Activated CD8-positive, alpha-beta T cell treated with anti-CD3 and anti-CD28 coated beads, Interleukin-2, amount 10 ng/mL, durations not matched to agents 7 days and 5 days (primary cell): ENCODE measurements around the gene NTM. TPM values are rescaled to one million over a fixed set of nuclear protein-coding genes. Genes with fewer than 3 reads are reported as not detected.

ENCODE experiments used
- ATAC-seq: fragments of 150-1000 bp; cut with Tn5 transposase; one replicate; pipeline ENCODE4 v1.10.0; 2021; ENCODE audit warnings: moderate library complexity
- CTCF ChIA-PET: fragments of 350-600 bp; sonication (Branson Sonifier 250); formaldehyde crosslinking; loops from one replicate; lab custom pipeline; 2021; ENCODE audit warnings: antibody characterized with exemption; lab: Charles Lee
- POLR2A ChIA-PET: fragments of 350-600 bp; sonication (Branson Sonifier 250); formaldehyde crosslinking; loops from one replicate; lab custom pipeline; 2021; ENCODE audit warnings: antibody characterized with exemption; lab: Charles Lee
- DNase-seq: peaks from one replicate; pipeline ENCODE4 v3.0.0-alpha.2; 2020
- H3K27ac Mint-ChIP-seq: one replicate; pipeline ENCODE4 v1.8.0; 2021; ENCODE audit warnings: mild to moderate bottlenecking, mixed read lengths
- H3K27me3 Mint-ChIP-seq: one replicate; pipeline ENCODE4 v1.8.0; 2021; ENCODE audit warnings: low read depth, mixed read lengths
- H3K36me3 Mint-ChIP-seq: one replicate; pipeline ENCODE4 v1.8.0; 2021; ENCODE audit warnings: low read depth, mixed read lengths
- H3K4me1 Mint-ChIP-seq: one replicate; pipeline ENCODE4 v1.8.0; 2021; ENCODE audit warnings: low read depth, mixed read lengths
- H3K4me3 Mint-ChIP-seq: one replicate; pipeline ENCODE4 v1.8.0; 2021; ENCODE audit warnings: mild to moderate bottlenecking, mixed read lengths
- H3K9me3 Mint-ChIP-seq: one replicate; pipeline ENCODE4 v1.8.0; 2022; ENCODE audit warnings: mixed read lengths; ENCODE audit not compliant: insufficient read depth
- total RNA-seq, 2 experiments: library from RNA; stranded (reverse); gene quantifications; one replicate each; pipeline ENCODE4 v1.2.3, GENCODE V29; 2021

NTM gene
- total RNA-seq, 2 experiments from 2014 or later: not detected

GRCh38 chr11:131549770-131550169, 179.4 kb downstream of the NTM start:
- Mint-ChIP-seq H3K9me3 (no peaks in the 10 kb centered on the region), H3K4me1 (no peaks in the 10 kb centered on the region), H3K27me3 (no peaks in the 10 kb centered on the region), H3K27ac (no peak overlapping the region), H3K4me3 (no peak overlapping the region), H3K36me3 (no peaks in the 10 kb centered on the region)
- DNase-seq: no peak
- ChIA-PET POLR2A (interaction anchor here (1.2 kb wide), 1 partner anchor 9 kb away, joined by 3 read pairs; no protein-coding TSS in a partner anchor), CTCF (no interaction called here)
- no peak for ATAC-seq

- CTCF ChIA-PET: no interaction called here
- H3K9me3 Mint-ChIP-seq: no peaks in the 10 kb centered on the region
Observed at GRCh38 chr11:131560287-131560686, 189.9 kb downstream of the NTM start.

GRCh38 chr11:131561501-131561900, 191.1 kb downstream of the NTM start:
- no peak for ATAC-seq
- ChIA-PET POLR2A (no interaction called here), CTCF (no interaction called here)
- H3K27me3 Mint-ChIP-seq: no peaks in the 10 kb centered on the region
- H3K4me1 Mint-ChIP-seq: no peaks in the 10 kb centered on the region
- H3K27ac Mint-ChIP-seq: no peak overlapping the region
- H3K36me3 Mint-ChIP-seq: no peaks in the 10 kb centered on the region
- H3K9me3 Mint-ChIP-seq: no peaks in the 10 kb centered on the region
- DNase-seq: no peak
- no peak overlapping the region for H3K4me3 Mint-ChIP-seq

More at GRCh38 chr11:131560287-131560686, 189.9 kb downstream of the NTM start:
- Mint-ChIP-seq H3K36me3 (no peaks in the 10 kb centered on the region), H3K27me3 (no peaks in the 10 kb centered on the region), H3K27ac (no peak overlapping the region), H3K4me1 (no peaks in the 10 kb centered on the region), H3K4me3 (no peak overlapping the region)
- DNase-seq (no peak), ATAC-seq (no peak)
- POLR2A ChIA-PET: no interaction called here

GRCh38 chr11:131561972-131562371, 191.6 kb downstream of the NTM start:
- no peak overlapping the region for H3K4me3 Mint-ChIP-seq
- no peaks in the 10 kb centered on the region for H3K27me3 Mint-ChIP-seq
- CTCF ChIA-PET: no interaction called here
- POLR2A ChIA-PET: no interaction called here
- no peaks in the 10 kb centered on the region for H3K4me1 Mint-ChIP-seq
- H3K27ac Mint-ChIP-seq: no peak overlapping the region
- H3K9me3 Mint-ChIP-seq: no peaks in the 10 kb centered on the region
- H3K36me3 Mint-ChIP-seq: no peaks in the 10 kb centered on the region
- DNase-seq (no peak), ATAC-seq (no peak)

- H3K27ac Mint-ChIP-seq: no peak overlapping the region
- ATAC-seq (no peak), DNase-seq (no peak)
- ChIA-PET POLR2A (no interaction called here), CTCF (no interaction called here)
- H3K9me3 Mint-ChIP-seq: no peaks in the 10 kb centered on the region
- no peaks in the 10 kb centered on the region for H3K36me3 Mint-ChIP-seq
- no peaks in the 10 kb centered on the region for H3K4me1 Mint-ChIP-seq
- no peaks in the 10 kb centered on the region for H3K27me3 Mint-ChIP-seq
- H3K4me3 Mint-ChIP-seq: no peak overlapping the region
Observed at GRCh38 chr11:131568318-131568717, 197.9 kb downstream of the NTM start.

GRCh38 chr11:131571571-131571970, 201.2 kb downstream of the NTM start:
- ChIA-PET POLR2A (no interaction called here), CTCF (no interaction called here)
- Mint-ChIP-seq H3K27me3 (no peaks in the 10 kb centered on the region), H3K4me3 (no peak overlapping the region), H3K27ac (no peak overlapping the region), H3K36me3 (no peaks in the 10 kb centered on the region), H3K9me3 (no peaks in the 10 kb centered on the region), H3K4me1 (no peaks in the 10 kb centered on the region)
- DNase-seq (no peak), ATAC-seq (no peak)

- ATAC-seq (no peak), DNase-seq (no peak)
- H3K9me3 Mint-ChIP-seq: no peaks in the 10 kb centered on the region
- H3K27ac Mint-ChIP-seq: no peak overlapping the region
- ChIA-PET POLR2A (no interaction called here), CTCF (no interaction called here)
- no peaks in the 10 kb centered on the region for H3K36me3 Mint-ChIP-seq
- no peak overlapping the region for H3K4me3 Mint-ChIP-seq
- no peaks in the 10 kb centered on the region for H3K27me3 Mint-ChIP-seq
- H3K4me1 Mint-ChIP-seq: no peaks in the 10 kb centered on the region
Observed at GRCh38 chr11:131572423-131572822, 202.0 kb downstream of the NTM start.

GRCh38 chr11:131579932-131580387, 209.5 kb downstream of the NTM start:
- Mint-ChIP-seq H3K27ac (no peak overlapping the region), H3K9me3 (no peaks in the 10 kb centered on the region), H3K36me3 (no peaks in the 10 kb centered on the region), H3K4me1 (no peaks in the 10 kb centered on the region), H3K4me3 (no peak overlapping the region), H3K27me3 (no peaks in the 10 kb centered on the region)
- ChIA-PET CTCF (no interaction called here), POLR2A (no interaction called here)
- DNase-seq (no peak), ATAC-seq (no peak)

- ATAC-seq (no peak), DNase-seq (no peak)
- Mint-ChIP-seq H3K27ac (no peak overlapping the region), H3K27me3 (no peaks in the 10 kb centered on the region), H3K36me3 (no peaks in the 10 kb centered on the region), H3K4me3 (no peak overlapping the region), H3K4me1 (no peaks in the 10 kb centered on the region), H3K9me3 (no peaks in the 10 kb centered on the region)
- ChIA-PET POLR2A (no interaction called here), CTCF (no interaction called here)
Observed at GRCh38 chr11:131580476-131580875, 210.1 kb downstream of the NTM start.

- ChIA-PET CTCF (no interaction called here), POLR2A (no interaction called here)
- Mint-ChIP-seq H3K4me1 (no peaks in the 10 kb centered on the region), H3K4me3 (no peak overlapping the region), H3K36me3 (no peaks in the 10 kb centered on the region), H3K27ac (no peak overlapping the region), H3K9me3 (no peaks in the 10 kb centered on the region), H3K27me3 (no peaks in the 10 kb centered on the region)
- ATAC-seq: no peak
- no peak for DNase-seq
Observed at GRCh38 chr11:131581046-131581445, 210.6 kb downstream of the NTM start.

GRCh38 chr11:131582021-131582525, 211.7 kb downstream of the NTM start:
- H3K4me1 Mint-ChIP-seq: no peaks in the 10 kb centered on the region
- no peak overlapping the region for H3K4me3 Mint-ChIP-seq
- H3K36me3 Mint-ChIP-seq: no peaks in the 10 kb centered on the region
- POLR2A ChIA-PET: no interaction called here
- no peak overlapping the region for H3K27ac Mint-ChIP-seq
- H3K9me3 Mint-ChIP-seq: no peaks in the 10 kb centered on the region
- ATAC-seq: no peak
- H3K27me3 Mint-ChIP-seq: no peaks in the 10 kb centered on the region
- no peak for DNase-seq
- CTCF ChIA-PET: no interaction called here

GRCh38 chr11:131583421-131583820, 213.0 kb downstream of the NTM start:
- H3K27ac Mint-ChIP-seq: no peak overlapping the region
- POLR2A ChIA-PET: no interaction called here
- CTCF ChIA-PET: no interaction called here
- no peaks in the 10 kb centered on the region for H3K9me3 Mint-ChIP-seq
- H3K4me1 Mint-ChIP-seq: no peaks in the 10 kb centered on the region
- ATAC-seq (no peak), DNase-seq (no peak)
- no peaks in the 10 kb centered on the region for H3K27me3 Mint-ChIP-seq
- H3K36me3 Mint-ChIP-seq: no peaks in the 10 kb centered on the region
- no peak overlapping the region for H3K4me3 Mint-ChIP-seq

GRCh38 chr11:131583938-131584337, 213.5 kb downstream of the NTM start:
- ATAC-seq (no peak), DNase-seq (no peak)
- CTCF ChIA-PET: no interaction called here
- no peak overlapping the region for H3K27ac Mint-ChIP-seq
- no peaks in the 10 kb centered on the region for H3K27me3 Mint-ChIP-seq
- no peaks in the 10 kb centered on the region for H3K4me1 Mint-ChIP-seq
- POLR2A ChIA-PET: no interaction called here
- H3K36me3 Mint-ChIP-seq: no peaks in the 10 kb centered on the region
- H3K9me3 Mint-ChIP-seq: no peaks in the 10 kb centered on the region
- H3K4me3 Mint-ChIP-seq: no peak overlapping the region
